Measurements from ENCODE around the gene C5orf46.
"Not testable (repeated sequence)": the region's sequence is repeated elsewhere in the genome, so short reads cannot be mapped to it uniquely, and the experiment has no call there.

C5orf46 gene

DNA sequence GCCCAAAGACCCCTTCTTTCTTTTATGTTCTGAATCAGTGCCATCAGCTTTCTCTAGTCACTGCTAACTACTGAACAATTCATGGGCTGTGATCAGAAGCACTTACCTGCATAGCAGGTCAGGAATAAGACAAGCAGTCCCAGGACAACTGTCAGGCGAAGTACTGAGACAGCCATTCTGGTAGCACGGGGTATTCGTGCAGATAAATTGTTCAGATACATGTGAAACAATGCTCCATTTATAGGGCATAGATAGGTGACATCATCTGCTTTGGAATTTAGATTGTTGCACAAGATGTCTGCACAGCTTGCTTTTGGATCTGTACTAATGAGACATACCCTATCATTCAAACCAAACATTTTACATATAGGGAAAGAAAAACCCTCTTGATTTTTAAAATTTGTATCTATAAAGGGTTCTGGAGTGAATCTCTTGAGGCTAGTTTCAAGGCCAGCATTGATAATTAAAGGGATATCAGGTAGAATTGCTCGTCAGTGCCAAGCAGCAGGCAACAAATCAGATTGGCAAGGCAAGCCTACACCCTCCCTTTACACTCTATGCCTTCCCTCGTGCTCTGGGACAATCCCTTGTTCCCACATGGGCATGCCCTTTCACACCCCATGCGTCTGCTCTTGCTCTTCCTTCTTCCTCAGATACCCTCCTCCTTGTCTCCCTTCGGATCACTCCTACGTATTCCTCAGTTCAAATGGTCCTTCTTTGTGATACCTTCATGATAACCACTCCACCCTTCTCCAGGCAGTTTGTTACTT is at the start of gene C5orf46:
C5orf46 (minus strand) TSS at position 213 of the 770 bp plus-strand sequence; CDS start at position 176, 37 bp downstream.
- DNase-seq = peak; percentile 30

DNA sequence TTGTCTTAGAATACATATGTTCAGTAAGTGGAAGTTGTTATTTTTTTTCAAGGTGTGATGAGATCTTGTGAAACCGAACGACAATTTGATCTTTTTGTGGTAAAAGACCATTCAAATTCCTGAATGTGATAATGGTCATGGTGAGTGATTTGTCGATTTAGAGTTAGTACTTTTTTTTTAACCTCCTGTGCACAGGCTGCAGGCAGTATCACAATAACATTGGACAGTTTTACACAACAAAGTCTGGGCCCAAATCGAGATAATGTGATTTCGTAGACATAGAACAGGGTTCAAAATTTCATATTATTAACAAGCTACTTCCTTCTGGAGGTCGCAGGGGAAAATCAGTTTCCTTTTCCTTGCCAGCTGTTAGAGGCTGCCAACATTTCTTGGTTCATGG is 48.6 kb upstream of the C5orf46 start:
- no peak for DNase-seq

DNA sequence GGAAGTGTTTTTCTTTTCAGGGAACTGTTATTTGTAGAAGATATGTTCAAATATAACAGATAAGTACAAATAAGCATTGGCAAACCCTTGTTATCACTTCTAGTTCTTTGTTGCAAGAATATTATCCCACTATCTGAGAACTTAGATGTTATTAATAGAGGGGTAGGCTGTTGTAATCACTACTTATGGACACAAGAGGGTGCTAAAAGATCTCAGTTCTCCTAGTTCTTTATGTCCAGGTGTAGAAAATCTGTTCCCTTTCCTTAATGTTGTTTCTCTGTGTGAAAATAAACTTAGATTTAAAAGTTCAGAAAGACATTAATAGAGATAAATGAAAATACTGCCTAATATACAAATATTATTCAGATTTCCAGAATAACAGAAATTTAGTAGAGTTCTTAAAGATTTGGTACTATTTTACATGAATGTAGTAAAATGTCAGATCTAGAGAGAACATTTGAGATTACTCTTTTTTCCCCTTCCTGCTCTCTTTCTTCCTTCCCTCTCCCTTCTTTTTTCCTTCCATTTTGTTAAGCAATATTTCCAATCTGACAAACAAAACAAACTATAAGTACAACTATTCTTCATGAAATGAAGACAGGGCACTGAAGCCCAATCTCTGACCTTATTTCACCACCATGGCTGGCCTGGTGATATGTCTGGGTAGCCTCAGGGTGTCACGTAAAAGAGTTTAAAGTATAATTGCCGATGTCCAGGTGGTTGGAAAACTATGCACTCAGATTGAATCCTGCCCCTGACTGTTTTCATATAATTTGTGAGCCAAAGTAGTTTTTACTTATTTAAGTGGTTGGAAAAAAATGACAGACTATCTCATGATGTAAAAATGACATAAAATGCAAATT is 43.6 kb upstream of the C5orf46 start:
- peak; percentile 4 for DNase-seq

DNA sequence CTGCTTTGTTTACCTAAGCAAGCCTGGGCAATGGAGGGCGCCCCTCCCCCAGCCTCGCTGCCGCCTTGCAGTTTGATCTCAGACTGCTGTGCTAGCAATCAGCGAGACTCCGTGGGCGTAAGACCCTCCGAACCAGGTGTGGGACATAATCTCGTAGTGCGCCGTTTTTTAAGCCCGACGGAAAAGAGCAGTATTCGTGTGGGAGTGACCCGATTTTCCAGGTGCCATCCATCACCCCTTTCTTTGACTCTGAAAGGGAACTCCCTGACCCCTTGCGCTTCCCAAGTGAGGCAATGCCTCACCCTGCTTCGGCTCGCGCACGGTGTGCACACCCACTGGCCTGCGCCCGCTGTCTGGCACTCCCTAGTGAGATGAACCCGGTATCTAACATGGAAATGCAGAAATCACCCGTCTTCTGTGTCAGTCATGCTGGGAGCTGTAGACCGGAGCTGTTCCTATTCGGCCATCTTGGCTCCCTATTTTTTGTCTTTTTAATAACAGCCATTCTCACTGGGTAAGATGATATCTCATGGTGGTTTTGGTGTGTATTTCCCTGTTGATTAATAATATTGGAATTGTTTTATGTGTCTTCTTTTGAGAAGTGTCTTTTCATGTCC is 40.4 kb upstream of the C5orf46 start:
- DNase-seq = not testable (repeated sequence)

DNA sequence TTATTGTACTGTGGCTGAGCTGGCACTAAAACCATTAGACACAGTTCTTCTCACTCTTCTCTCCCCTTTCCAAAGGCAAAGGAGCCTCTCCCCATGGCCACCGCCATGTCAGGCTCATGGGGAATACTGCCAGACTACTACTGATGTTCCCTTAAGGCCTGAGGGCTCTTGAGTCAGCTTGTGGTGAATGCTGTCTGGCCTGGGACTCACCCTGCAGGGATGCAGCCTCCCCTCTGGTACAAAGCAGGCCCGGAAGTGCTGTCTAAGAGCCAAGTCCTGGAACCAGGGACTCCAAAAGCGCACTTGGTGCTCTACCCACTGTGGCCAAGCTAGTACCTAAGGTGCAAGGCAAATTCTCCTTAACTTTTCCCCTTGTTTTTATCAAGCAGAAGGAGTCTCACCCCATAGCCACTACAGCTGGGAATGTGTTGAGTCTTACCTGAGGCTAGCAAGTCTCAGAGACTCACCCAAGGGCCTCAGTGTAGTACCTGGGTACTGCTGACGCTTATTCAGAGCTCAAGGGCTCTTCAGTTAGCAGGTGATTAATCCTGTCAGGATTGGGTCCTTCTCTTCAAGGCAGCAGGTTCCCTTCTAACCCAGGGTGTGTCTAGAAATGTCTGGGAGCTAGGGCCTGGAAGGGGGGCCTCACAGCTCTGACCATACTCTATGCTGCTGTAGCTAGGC is 33.2 kb upstream of the C5orf46 start:
- DNase-seq = peak; percentile 16

DNA sequence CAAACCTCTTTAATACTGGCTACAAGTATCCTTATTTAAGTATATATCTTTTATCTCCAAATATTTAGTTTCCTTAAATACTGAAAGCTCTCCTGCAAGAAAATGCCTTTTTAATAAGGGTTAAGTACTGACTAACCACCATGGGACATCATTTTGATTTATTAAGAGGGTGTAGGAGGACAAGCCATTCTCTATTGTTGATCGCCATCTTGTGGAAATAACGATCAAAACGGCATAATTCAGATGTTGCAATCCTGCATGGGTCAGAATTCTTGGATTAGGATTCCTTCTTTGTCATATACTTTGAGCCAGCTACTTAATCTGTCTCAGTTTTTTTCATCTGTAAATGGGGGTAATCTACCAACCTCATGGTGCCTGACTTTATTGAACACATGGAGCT is 28.7 kb upstream of the C5orf46 start:
- peak; percentile 47 for DNase-seq

DNA sequence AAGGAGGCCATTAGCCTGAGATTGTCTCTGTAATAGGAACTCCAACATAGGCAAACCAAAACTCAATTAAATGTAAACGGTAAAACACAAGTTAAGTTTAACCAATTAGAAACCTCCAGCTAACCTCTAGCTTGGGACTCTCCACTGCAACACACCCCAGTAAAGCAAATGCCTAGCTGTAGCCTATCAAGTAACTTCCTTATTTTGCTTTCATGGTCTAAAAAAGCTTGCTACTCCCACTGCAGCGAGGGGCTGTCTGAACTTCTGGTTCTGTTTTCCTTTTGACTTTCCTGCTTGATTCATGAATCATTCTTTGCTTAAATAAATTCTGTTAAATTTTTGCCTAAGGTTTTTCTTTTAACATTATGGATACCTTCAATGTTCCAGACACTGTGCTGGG is 24.4 kb upstream of the C5orf46 start:
- no peak for DNase-seq

DNA sequence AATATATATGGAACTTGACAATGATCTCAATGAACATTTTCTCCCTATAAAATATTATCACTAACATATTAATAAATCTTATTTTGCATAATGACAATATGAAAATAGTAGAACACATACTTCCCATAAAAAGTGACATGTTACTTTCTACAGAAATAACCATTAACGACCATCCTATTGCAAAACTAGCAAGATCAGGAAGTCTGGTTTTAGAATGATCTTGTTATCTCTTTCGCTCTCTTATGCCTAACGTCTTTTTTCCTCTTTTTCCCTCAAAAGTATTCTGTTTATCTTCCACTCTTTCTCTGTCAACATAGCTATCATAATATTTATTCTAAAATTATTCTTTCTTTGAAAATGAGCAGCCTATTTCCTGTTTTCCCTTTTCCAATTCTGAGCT is 21.6 kb upstream of the C5orf46 start:
- DNase-seq = no peak

DNA sequence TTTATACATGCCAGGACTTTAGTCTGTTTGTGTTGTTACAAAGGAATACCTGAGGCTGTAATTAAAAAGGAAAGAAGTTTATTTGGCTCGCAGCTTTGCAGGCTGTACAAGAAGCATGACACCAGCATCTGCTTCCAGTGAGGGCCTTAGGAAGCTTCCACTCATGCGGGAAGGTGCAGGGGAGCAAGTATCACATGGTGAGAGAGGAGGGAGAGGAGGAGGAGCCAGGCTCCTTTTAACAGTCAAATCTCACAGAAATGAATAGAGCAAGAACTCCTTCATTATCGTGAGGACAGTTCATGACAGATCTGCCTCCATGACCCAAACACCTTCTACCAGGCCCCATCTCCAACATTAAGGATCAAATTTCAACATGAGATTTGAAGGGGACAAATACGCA is 18.7 kb upstream of the C5orf46 start:
- DNase-seq = no peak

DNA sequence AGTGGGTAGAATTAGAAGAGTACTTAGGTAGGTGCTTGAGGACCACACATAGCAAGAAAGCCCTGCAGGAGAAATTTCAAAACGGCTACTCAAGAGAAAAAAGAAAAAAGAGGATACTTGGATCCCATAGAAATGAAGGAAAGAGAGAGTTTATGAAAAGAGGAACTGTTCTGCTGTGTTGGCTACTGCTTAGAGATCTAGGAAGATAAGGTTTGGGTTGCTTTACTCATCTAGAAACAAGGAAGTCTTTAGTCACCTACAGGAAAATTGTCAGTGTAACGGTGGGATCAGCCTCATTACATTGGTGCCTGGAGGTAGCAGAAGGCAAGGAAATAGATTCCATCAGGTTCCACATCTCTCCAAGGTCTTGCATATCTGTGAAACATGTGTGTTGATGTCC is 14.8 kb upstream of the C5orf46 start:
- DNase-seq = no peak

DNA sequence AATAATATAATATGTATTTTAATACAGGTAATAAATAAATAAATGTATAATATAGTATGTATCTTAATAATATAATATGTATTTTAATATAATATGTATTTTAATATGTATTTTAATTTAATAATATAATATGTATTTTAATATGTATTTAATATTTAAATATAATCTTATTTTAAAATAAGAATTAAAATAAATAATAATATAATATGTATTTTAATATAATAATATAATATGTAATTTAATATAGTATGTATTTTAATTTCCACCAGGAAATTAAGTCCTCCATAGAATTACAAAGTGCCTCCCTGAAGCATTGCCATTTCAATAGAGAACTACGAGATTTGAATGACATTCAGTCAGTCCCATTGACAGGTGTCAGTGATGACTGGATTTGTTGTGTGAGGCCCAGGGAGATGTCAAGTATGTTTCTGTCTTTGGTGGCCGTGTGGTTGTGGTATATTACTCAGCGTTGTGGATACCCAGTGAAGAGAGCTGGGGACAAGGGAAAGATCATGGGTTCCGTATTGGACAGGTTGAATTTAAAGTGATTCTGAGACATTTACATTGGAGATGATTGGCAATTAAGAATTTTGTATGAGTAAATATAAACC is 14.2 kb upstream of the C5orf46 start:
- no peak for DNase-seq

DNA sequence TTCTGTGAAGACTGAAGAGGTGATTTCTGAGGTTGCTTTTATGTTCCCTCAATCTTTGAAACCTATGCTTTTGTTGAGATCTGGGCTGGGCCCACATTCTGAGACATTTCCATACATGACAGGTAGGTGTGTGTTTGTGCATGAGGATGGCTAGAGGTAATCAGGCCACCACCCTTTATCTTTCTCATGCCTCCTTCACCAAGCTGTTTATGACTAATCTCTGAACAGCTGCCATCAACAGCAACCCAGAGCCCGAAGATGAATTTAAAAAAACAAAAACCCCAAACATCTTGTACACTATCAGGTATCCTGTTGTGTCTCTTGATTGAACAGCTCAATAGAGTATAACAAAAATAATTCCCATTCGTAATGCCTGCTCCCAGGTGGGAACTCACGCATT is 12.6 kb upstream of the C5orf46 start:
- no peak for DNase-seq

DNA sequence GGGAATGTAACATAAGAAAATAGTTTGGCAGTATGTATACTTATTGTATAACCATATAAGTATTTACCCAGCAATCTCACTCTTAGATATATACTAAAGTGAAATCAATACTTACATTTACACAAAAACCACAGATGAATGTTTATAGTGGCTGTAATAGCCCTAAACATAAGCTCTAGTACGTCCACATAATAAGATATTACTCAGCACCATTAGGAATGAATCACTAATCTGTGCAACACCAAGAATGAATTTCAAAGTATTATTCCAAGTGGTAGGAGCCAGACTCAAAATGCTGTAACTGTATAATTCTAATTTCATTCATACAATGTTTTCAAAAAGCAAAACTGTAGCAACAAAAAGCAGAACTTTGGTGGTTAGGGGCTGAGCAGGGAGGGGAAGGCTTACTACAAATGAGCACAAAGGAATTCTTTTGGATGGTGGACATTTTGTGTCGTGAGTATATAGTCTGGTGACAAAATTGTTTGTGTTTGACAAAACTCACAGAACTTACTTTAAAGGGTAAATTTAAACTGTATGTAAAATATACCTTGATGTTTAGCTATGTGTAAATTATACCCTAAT is 11.9 kb upstream of the C5orf46 start:
- DNase-seq = no peak

DNA sequence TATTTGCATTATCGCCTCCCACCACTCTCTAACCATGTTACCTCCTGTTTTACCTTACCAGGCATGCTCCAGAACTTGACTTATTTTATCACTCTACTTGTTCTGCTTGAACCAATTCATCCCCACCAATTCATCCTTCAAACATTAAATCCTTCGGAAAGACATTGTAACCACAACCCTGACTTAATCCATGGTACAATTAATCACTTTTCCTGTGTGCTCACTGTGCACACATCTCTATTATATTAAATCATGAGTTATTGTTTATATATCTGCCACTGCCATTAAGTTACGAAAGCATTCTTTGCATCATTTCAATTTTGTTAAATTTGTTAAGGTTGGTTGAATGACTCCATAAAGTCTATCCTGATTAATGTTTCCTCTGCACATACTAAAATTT is 7.4 kb upstream of the C5orf46 start:
- DNase-seq = no peak

DNA sequence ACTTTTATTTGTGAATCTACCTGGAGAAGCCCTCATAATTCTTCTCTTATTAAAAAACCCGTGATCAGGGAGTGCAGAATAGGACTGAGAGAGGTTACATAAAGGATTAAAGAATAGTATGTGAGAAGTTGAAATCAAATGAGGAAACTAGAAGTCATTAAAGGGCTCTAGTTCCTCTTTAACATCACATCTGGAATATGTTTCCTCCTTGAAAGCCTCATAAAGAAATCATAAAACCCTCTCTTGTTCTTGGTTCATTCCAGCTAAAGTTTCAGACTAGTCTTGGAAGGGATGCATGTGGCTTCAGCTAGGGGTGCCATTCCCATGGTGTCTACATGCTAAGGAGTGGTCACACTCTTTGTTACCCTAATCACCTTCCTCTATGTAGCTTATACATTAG is 5.7 kb upstream of the C5orf46 start:
- DNase-seq = no peak

DNA sequence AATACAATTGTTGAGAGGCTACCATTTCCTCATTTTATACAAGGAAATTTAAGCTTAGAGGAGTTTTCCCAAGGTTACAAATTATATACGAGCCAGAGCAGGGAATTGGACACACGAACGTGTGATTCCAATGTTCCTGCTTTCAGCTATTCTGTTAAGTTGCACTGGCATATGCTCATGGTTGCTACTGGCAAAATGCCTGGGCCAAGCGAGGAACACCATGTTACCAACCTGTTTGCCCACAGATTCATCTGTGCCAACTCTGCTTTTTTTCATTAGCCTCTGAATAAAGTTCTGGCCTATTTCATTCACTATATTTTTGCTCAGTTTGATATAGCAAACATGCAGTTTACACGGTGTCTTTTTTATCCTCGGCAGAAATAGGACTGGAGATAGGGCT is 5.1 kb upstream of the C5orf46 start:
- DNase-seq = no peak

DNA sequence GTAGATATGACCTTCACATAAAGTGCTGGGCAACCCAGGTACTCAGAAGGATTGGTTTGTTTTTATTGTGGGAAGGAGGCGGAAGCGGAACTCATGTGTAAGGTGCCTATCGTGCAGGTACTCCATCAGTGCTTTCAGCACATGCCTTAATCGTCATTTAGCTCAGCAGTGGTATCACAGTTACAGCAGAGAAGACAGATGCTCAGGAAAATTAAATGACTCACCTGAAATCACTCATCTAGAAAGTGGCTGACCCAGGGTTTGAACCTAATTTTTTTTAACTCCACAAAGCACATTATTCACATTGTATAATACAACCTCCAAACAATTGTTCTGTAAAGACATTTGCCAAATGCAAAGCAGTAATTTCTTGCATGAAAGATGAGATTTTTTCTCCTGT is 2.2 kb downstream of the C5orf46 start:
- no peak for DNase-seq

DNA sequence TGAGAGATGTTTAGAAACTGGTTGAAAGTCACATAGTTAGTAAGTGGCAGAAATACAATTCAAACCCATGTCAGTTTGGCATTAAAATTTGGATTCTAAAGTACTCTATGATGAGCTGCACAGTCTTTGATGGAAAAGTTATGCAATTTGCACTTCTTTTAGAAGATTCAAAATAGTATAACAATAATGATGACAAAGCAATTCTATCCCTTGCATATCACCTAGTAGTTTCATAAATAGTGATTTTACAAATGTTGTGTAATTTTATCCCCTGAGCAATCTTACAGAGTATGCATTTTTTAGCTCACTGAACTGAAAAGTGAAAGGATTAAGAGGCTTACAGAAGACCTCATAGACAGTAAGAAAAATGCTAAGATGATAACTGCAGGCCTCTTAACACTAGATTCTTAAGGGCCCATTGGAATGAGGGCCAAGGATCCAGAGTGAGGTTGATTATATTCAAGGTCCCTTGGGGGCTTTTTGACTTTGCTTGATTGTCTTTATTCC is 3.7 kb downstream of the C5orf46 start:
- no peak for DNase-seq

DNA sequence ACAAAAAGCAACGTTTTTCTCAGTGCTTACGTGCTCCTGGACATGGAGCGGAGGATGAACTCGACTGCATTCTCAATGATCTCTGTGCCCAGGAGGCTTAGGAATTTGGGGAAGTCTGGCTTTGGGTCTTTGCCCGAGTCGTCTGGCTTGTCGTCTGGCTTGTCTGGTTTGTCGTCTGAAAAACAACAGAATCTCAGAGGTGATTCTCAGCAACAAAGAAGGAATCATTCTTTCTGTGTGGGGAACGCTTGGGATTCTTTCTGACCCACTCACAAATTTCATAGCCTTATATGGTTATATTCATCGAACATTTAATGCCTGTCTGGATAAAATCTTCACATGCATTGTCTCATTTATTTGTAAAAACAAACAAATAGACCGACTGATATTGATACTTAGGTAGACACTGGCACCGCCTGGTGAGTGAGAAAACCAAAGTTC is 4.7 kb downstream of the C5orf46 start:
- no peak for DNase-seq

DNA sequence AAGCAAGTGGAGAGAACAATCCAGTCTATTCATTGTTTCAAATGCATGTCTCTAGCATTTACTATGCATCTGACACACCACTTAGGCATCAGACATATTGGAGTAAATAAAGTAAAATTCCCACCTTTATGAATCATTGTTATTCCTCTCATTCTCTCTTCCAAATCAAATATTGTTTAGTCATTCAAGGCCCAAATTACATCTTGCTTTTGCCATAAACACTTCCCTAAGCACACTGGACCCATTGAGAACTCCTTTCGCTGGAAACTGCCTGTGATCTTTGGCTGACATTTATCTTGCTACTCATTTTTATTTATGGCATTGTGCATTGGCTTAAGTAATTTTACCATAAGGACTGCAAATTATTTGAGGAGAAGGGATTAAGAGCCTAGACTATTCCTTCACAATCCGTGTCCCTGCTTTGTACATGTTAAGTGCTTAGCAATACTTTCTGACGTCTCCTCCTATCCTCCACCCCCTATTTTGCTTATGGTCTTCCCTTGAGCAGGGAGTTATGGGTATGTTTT is 7.4 kb downstream of the C5orf46 start:
- DNase-seq = no peak

DNA sequence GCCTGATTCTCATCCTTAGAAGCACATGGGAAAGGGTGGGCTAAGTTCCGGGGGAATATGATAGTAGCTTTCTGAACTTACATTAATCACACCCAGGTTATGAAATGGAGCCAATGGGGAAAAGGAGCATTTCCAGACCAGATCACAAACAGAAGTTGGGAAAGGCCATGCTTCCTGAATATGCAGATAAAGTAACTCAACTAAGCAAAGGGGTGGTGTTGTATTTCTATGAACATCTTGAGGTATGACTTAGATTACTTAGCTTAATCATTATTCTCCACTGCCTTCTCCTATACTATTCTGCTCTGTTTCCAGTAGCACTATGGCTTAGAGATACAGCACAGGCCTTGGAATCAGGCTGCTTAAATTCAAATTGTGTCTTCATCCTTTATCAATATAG is 10.5 kb downstream of the C5orf46 start:
- no peak for DNase-seq

DNA sequence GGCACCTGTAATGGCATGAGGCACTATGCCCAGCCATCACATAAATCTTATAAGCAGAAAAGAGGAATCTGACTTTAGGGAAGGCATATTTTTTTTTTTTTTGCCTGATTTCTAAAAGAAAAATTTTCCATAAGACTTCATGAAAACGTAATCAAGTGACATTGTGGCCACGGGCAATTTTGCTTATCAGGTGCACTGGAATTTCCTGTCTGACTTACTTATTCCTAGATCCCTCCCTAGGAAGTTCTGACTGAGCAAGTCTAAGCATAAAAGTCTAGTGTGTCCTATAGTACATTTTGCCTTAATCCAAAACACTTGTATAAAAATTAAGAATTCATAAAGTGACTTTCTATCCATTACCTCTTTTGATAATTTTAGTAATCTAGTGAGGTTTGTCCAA is 12.5 kb downstream of the C5orf46 start:
- DNase-seq = peak; percentile 56

All from NCI-H226 (cell line).